Measurements from ENCODE around the gene VIPAS39.
A peak's percentile ranks its signal among the peaks of the same experiment; 100 is the strongest.

VIPAS39 gene

GRCh38 chr14:77390188-77390587 is 67.2 kb downstream of the VIPAS39 start:
- no peak for DNase-seq

- DNase-seq = no peak
Observed at GRCh38 chr14:77378701-77379100, 78.7 kb downstream of the VIPAS39 start.

- DNase-seq = no peak
Observed at GRCh38 chr14:77377502-77377844, 79.9 kb downstream of the VIPAS39 start.

- peak; percentile 83 for DNase-seq
Observed at GRCh38 chr14:77376771-77377501, 80.5 kb downstream of the VIPAS39 start, which contains the start of the genes SAMD15 and TMED8. TSS of gene SAMD15 (plus strand) at chr14:77377379. CDS start at chr14:77377419, 40 bp downstream. TSS of gene TMED8 (minus strand) at chr14:77377094. CDS start at chr14:77377053, 41 bp downstream.
